Measurements from ENCODE around the gene CCDC106. TPM values are rescaled to one million over a fixed set of nuclear protein-coding genes. Genes with fewer than 3 reads are reported as not detected.

CCDC106 gene
- total and polyA plus RNA-seq, 7 experiments from 2014 or later: 2.1 to 9.6 (median 3.7) TPM

GRCh38 chr19:55690109-55690768 is 42.2 kb downstream of the CCDC106 start:
- Histone ChIP-seq H3K27me3 (ENCODE audit: control insufficient read depth in 2 of 2, insufficient read depth in 2 of 2, low read length in 2 of 2) (no peaks in the 10 kb centered on the region), H3K4me1 (ENCODE audit: control insufficient read depth in 2 of 2, insufficient read depth in 2 of 2, low read length in 2 of 2) (no peaks in the 10 kb centered on the region), H3K27ac (ENCODE audit: low read depth, low read length) (no peak overlapping the region), H3K36me3 (ENCODE audit: control insufficient read depth in 2 of 3, insufficient read depth in 3 of 3, low read length in 3 of 3) (peaks cover 0 to 100% (median 18%) of the 10 kb centered on the region in 3 experiments), H3K4me3 (ENCODE audit: low read length) (no peak overlapping the region), H3K9me3 (ENCODE audit: control insufficient read depth in 2 of 3, low read length in 3 of 3) (no peaks in the 10 kb centered on the region)
- DNase-seq (no peak), ATAC-seq (no peak)
- H3K27ac Mint-ChIP-seq: no peak overlapping the region
- intact Hi-C loops (cut with micrococcal nuclease): no loop called here
- H3K4me1 Mint-ChIP-seq: peaks cover 0 to 15% (median 5%) of the 10 kb centered on the region in 7 donors
- peaks cover 0 to 11% (median 2%) of the 10 kb centered on the region in 5 donors for H3K36me3 Mint-ChIP-seq
- CTCF ChIA-PET: no interaction called here
- H3K4me3 Mint-ChIP-seq: no peak overlapping the region
- POLR2A ChIA-PET: no interaction called here
- H3K9me3 Mint-ChIP-seq: no peaks in the 10 kb centered on the region
- H3K27me3 Mint-ChIP-seq: no peaks in the 10 kb centered on the region

- Histone ChIP-seq H3K9me3 (ENCODE audit: control insufficient read depth in 2 of 3, low read length in 3 of 3) (no peaks in the 10 kb centered on the region), H3K4me1 (ENCODE audit: control insufficient read depth in 2 of 2, insufficient read depth in 2 of 2, low read length in 2 of 2) (no peaks in the 10 kb centered on the region), H3K27me3 (ENCODE audit: control insufficient read depth in 2 of 2, insufficient read depth in 2 of 2, low read length in 2 of 2) (no peaks in the 10 kb centered on the region), H3K36me3 (ENCODE audit: control insufficient read depth in 2 of 3, insufficient read depth in 3 of 3, low read length in 3 of 3) (peaks cover 0 to 100% (median 15%) of the 10 kb centered on the region in 3 experiments), H3K27ac (ENCODE audit: low read depth, low read length) (no peak overlapping the region), H3K4me3 (ENCODE audit: low read length) (no peak overlapping the region)
- POLR2A ChIA-PET: no interaction called here
- intact Hi-C loops (cut with micrococcal nuclease): no loop called here
- Mint-ChIP-seq H3K36me3 (peaks cover 0 to 16% (median 2%) of the 10 kb centered on the region in 5 donors), H3K4me3 (no peak overlapping the region), H3K4me1 (peaks cover 0 to 14% (median 2%) of the 10 kb centered on the region in 7 donors), H3K27ac (no peak overlapping the region), H3K27me3 (no peaks in the 10 kb centered on the region), H3K9me3 (no peaks in the 10 kb centered on the region)
- ATAC-seq (no peak), DNase-seq (no peak)
- CTCF ChIA-PET: no interaction called here
Observed at GRCh38 chr19:55690769-55691545, 42.9 kb downstream of the CCDC106 start.

- DNase-seq (no peak), ATAC-seq (no peak)
- Mint-ChIP-seq H3K27me3 (no peaks in the 10 kb centered on the region), H3K36me3 (peaks cover 0 to 16% (median 0%) of the 10 kb centered on the region in 5 donors), H3K9me3 (no peaks in the 10 kb centered on the region), H3K27ac (no peak overlapping the region), H3K4me3 (no peak overlapping the region), H3K4me1 (peaks cover 0 to 14% (median 0%) of the 10 kb centered on the region in 7 donors)
- H3K9me3 ChIP-seq (ENCODE audit: control insufficient read depth in 2 of 3, low read length in 3 of 3): no peaks in the 10 kb centered on the region
- no peaks in the 10 kb centered on the region for H3K4me1 ChIP-seq (ENCODE audit: control insufficient read depth in 2 of 2, insufficient read depth in 2 of 2, low read length in 2 of 2)
- H3K4me3 ChIP-seq (ENCODE audit: low read length): no peak overlapping the region
- CTCF ChIA-PET: no interaction called here
- no peaks in the 10 kb centered on the region for H3K27me3 ChIP-seq (ENCODE audit: control insufficient read depth in 2 of 2, insufficient read depth in 2 of 2, low read length in 2 of 2)
- intact Hi-C loops (cut with micrococcal nuclease): no loop called here
- peaks cover 0 to 100% (median 15%) of the 10 kb centered on the region in 3 experiments for H3K36me3 ChIP-seq (ENCODE audit: control insufficient read depth in 2 of 3, insufficient read depth in 3 of 3, low read length in 3 of 3)
- no peak overlapping the region for H3K27ac ChIP-seq (ENCODE audit: low read depth, low read length)
- POLR2A ChIA-PET: interaction anchor here (0.6 kb wide), 2 partner anchors 37 to 327 kb away, joined by 3 read pairs; no protein-coding TSS in a partner anchor
Observed at GRCh38 chr19:55691561-55692481, 43.8 kb downstream of the CCDC106 start.

- Histone ChIP-seq H3K36me3 (ENCODE audit: control insufficient read depth in 2 of 3, insufficient read depth in 3 of 3, low read length in 3 of 3) (peaks cover 0 to 100% (median 15%) of the 10 kb centered on the region in 3 experiments), H3K4me1 (ENCODE audit: control insufficient read depth in 2 of 2, insufficient read depth in 2 of 2, low read length in 2 of 2) (no peaks in the 10 kb centered on the region), H3K4me3 (ENCODE audit: low read length) (no peak overlapping the region), H3K27me3 (ENCODE audit: control insufficient read depth in 2 of 2, insufficient read depth in 2 of 2, low read length in 2 of 2) (no peaks in the 10 kb centered on the region), H3K9me3 (ENCODE audit: control insufficient read depth in 2 of 3, low read length in 3 of 3) (no peaks in the 10 kb centered on the region), H3K27ac (ENCODE audit: low read depth, low read length) (no peak overlapping the region)
- intact Hi-C loops (cut with micrococcal nuclease): no loop called here
- H3K36me3 Mint-ChIP-seq: peaks cover 0 to 12% (median 0%) of the 10 kb centered on the region in 5 donors
- DNase-seq: no peak
- no peak overlapping the region for H3K4me3 Mint-ChIP-seq
- H3K27ac Mint-ChIP-seq: no peak overlapping the region
- H3K4me1 Mint-ChIP-seq: peaks cover 0 to 10% (median 0%) of the 10 kb centered on the region in 7 donors
- CTCF ChIA-PET: no interaction called here
- H3K9me3 Mint-ChIP-seq: no peaks in the 10 kb centered on the region
- H3K27me3 Mint-ChIP-seq: no peaks in the 10 kb centered on the region
- POLR2A ChIA-PET: interaction anchor here (0.6 kb wide), 2 partner anchors 38 to 327 kb away, joined by 3 read pairs; no protein-coding TSS in a partner anchor
- no peak for ATAC-seq
Observed at GRCh38 chr19:55692681-55693081, 44.7 kb downstream of the CCDC106 start.

- Mint-ChIP-seq H3K36me3 (peaks cover 0 to 12% (median 2%) of the 10 kb centered on the region in 5 donors), H3K4me1 (peaks cover 0 to 6% (median 0%) of the 10 kb centered on the region in 7 donors), H3K27ac (peak overlapping the region in 1 of 9 donors; percentile 19), H3K27me3 (no peaks in the 10 kb centered on the region), H3K9me3 (peaks cover 0 to under 1% (median 0%) of the 10 kb centered on the region in 11 donors), H3K4me3 (no peak overlapping the region)
- peaks cover 0 to 94% (median 15%) of the 10 kb centered on the region in 3 experiments for H3K36me3 ChIP-seq (ENCODE audit: control insufficient read depth in 2 of 3, insufficient read depth in 3 of 3, low read length in 3 of 3)
- ChIA-PET CTCF (no interaction called here), POLR2A (no interaction called here)
- ATAC-seq (no peak), DNase-seq (no peak)
- no peak overlapping the region for H3K4me3 ChIP-seq (ENCODE audit: low read length)
- no peak overlapping the region for H3K27ac ChIP-seq (ENCODE audit: low read depth, low read length)
- intact Hi-C loops (cut with micrococcal nuclease): no loop called here
- H3K4me1 ChIP-seq (ENCODE audit: control insufficient read depth in 2 of 2, insufficient read depth in 2 of 2, low read length in 2 of 2): no peaks in the 10 kb centered on the region
- H3K9me3 ChIP-seq (ENCODE audit: control insufficient read depth in 2 of 3, low read length in 3 of 3): no peaks in the 10 kb centered on the region
- H3K27me3 ChIP-seq (ENCODE audit: control insufficient read depth in 2 of 2, insufficient read depth in 2 of 2, low read length in 2 of 2): no peaks in the 10 kb centered on the region
Observed at GRCh38 chr19:55693336-55693974, 45.4 kb downstream of the CCDC106 start.

- H3K27ac ChIP-seq (ENCODE audit: low read depth, low read length): no peak overlapping the region
- intact Hi-C loops (cut with micrococcal nuclease): no loop called here
- H3K4me3 Mint-ChIP-seq: no peak overlapping the region
- H3K9me3 Mint-ChIP-seq: peaks cover 0 to 1% (median 0%) of the 10 kb centered on the region in 11 donors
- H3K27ac Mint-ChIP-seq: no peak overlapping the region
- peaks cover 0 to 12% (median 3%) of the 10 kb centered on the region in 5 donors for H3K36me3 Mint-ChIP-seq
- DNase-seq (no peak), ATAC-seq (no peak)
- no peaks in the 10 kb centered on the region for H3K27me3 Mint-ChIP-seq
- H3K4me1 Mint-ChIP-seq: peaks cover 0 to 6% (median 0%) of the 10 kb centered on the region in 7 donors
- peaks cover 0 to 86% (median 15%) of the 10 kb centered on the region in 3 experiments for H3K36me3 ChIP-seq (ENCODE audit: control insufficient read depth in 2 of 3, insufficient read depth in 3 of 3, low read length in 3 of 3)
- no peaks in the 10 kb centered on the region for H3K9me3 ChIP-seq (ENCODE audit: control insufficient read depth in 2 of 3, low read length in 3 of 3)
- H3K4me1 ChIP-seq (ENCODE audit: control insufficient read depth in 2 of 2, insufficient read depth in 2 of 2, low read length in 2 of 2): no peaks in the 10 kb centered on the region
- ChIA-PET POLR2A (no interaction called here), CTCF (no interaction called here)
- no peak overlapping the region for H3K4me3 ChIP-seq (ENCODE audit: low read length)
- H3K27me3 ChIP-seq (ENCODE audit: control insufficient read depth in 2 of 2, insufficient read depth in 2 of 2, low read length in 2 of 2): no peaks in the 10 kb centered on the region
Observed at GRCh38 chr19:55694241-55694655, 46.2 kb downstream of the CCDC106 start.

Measured in naive thymus-derived CD4-positive, alpha-beta T cell (primary cell).